Activated CD4-positive, alpha-beta T cell treated with anti-CD3 and anti-CD28 coated beads, Interleukin-2, amount 50 U/mL, for 24 hours (primary cell): Measurements from ENCODE around the gene KRT77.
"Not testable (repeated sequence)": the region's sequence is repeated elsewhere in the genome, so short reads cannot be mapped to it uniquely, and the experiment has no call there.

ENCODE experiments used
- DNase-seq, 2 donors: peaks; one replicate each; pipeline ENCODE4 v3.0.0-alpha.2; 2020; ENCODE audit warnings: low read depth in 1 of 2, low spot score in 1 of 2

The KRT77 gene

DNA sequence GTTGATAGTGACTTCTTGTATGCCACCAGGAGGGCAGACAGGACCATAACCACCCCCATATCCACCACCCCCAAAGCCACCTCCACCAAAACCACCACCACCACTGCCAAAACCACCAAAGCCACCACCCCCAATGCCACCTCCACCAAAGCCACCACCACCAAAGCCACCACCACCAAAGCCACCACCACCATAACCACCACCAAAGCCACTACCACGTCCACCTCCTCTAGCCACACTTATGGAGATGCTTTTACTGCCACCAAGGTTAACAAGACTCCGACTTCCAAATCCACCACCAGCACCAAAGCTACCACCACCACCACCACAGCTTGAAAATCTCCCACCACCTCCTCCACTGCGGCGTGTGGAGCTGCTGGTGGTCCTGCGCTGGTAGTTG, 23.4 kb downstream of the KRT77 start:
- no peak for DNase-seq

DNA sequence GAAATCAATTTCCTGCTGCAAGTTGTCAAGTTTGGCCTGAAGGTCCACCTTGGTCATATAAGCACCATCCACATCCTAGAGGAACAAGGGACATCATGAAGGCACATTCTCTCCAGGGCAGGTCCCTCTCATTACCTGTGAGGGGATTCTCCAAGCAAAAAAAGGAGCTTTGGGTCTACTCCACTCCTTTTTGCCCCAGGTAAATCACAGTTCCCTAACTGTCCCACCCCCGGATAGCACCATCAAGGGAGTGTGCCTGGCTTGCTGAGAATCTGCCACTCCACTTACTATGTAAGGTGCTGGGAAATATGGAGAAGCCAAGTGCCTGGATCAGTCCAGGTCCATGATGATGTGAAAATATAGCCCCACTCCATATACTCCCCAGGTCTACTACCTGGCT, 25.7 kb downstream of the KRT77 start:
- DNase-seq: no peak

DNA sequence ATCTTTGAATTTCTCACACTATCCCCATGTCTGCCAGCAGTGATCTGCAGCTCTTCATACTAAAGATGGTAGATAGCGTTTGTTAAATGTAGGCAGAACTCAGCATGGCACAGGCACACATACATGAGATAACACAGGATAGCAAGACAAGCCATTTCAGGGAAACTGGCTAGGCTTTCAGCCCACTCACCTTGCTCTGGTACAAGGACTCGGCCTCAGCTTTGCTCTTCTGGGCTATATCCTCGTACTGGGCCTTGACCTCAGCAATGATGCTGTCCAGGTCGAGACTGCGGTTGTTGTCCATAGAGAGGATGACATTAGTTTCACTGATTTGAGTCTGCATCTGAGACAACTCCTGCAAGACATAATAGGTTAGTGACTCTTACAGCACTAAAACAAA, 26.2 kb downstream of the KRT77 start:
- DNase-seq: no peak

DNA sequence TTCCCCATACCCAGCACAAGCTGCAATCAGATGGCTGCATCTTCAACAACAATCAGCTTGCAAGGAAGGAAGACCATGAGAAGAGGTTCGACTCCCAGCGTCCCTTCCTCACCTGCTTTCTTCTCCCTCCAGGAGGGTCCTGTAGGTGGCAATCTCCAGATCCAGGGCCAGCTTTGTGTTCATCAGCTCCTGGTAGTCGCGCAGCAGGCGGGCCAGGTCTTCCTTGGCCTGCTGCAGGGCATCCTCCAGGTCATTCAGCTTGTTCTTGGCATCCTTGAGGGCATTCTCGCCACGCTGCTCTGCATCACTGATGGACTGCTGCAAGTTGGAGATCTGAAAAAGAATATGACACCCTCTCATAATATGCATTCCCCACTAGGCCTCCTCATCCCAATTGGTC, 27.2 kb downstream of the KRT77 start:
- no peak for DNase-seq

DNA sequence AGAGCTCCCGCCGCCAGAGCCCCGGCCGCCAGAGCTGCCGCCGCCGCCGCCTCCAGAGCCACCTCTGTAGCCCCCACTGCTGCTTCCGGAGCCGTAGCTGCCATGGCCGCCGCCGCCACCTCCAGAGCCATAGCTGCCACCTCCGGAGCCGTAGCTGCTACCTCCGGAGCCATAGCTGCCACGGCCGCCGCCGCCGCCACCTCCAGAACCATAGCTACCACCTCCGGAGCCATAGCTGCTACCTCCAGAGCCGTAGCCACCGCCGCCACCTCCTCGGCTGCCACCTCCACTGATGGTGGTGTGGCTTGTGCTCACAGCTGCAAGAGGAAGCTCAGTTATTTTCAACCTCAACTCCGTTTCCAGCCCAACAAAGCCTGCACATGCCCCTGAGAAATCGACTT, 28.0 kb downstream of the KRT77 start:
- no peak for DNase-seq

DNA sequence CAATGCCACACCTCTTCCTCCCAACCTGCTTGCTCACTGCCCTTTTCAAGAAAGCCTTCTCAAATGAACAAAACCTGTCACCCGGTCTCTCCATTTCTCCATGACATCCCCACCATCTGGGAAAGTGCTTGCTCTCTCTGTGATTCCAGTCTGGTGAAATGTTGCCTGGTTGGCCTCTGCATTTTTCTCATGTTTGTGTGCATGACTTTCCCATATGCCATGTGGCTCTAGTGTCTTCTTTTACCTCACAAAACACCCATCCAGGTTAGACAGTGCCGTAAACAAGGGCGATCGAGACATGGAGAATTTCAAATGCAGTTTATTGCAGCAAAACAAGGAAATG, 28.9 kb downstream of the KRT77 start:
- DNase-seq: no peak

DNA sequence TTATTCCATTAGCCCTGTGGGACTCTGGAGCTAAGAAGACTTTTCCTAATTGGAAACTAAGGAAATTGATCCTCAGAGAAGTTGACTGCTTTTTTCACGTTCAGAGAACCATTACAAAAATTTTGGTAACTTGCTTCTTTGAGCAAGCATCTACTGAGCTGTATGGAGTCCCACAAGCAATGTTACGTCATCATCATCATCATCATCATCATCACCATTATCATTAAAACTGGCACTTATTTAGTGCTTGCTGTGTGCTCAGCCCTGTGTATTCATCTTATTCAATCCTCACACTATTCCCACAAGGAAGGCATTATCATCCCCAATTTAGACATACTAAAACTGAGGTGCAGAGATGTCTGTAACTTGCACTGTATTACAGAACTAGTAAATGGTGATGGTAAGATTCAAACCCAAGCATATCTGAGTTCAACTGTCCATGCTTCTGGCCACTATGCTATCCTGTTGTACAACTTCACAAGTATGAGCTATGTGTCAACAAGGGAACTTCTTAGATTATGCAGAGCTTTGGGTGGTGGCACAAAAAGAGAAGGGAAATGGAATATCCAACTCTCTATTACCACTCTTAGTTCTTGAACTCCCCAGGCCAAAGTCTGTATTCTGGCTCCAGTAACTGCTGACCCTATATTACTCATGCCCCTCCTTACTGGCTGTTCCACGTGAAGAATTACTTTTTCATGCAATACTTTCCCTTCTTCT, 29.5 kb downstream of the KRT77 start:
- no peak for DNase-seq

DNA sequence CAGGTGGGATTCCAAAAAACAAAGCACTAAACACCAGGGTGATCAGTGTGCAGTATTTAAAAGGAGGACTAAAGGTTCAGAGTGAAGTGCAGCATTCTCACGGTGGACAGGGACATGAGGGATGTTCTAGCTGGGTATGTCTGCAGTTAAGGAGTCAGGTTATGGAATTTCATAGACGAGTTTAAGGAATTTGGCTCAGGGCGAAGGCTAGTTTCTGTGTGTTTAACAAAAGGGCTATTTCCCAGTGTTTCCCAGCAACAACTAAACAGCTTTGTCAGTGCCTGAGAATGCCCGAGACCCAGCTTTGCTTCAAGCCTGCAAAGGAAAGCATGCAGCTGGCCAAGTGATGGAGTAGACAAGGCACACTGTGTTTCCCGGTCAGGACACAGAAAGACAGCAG, 30.1 kb downstream of the KRT77 start:
- no peak for DNase-seq

DNA sequence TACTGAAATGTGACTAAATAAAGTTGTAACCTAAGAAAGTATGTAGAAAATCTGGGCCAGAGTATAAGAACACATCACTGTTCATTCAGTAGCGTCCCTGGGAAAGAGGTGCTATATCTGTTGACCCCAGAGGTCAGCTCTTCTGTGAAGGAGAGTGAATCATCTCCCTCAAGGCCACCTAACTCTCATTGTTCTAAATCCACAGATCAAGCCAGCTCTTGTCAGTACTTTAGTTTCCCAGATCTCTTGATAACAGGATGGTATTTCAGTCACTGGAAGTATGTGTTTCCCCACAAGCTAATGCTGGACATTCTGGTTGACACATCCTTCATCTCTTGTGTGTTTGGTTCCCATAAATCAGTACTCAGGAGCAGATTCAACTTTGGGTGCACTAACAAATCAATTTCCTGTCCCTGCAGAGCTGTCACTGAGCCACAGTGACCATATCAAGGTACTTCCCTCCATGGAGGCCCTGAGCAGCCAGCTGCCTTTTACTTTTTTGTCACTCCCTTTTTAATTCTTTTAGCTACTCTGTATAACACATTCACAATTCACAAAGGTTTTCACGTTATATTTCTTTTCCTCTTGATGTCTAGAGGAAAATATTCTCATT, 30.9 kb downstream of the KRT77 start:
- no peak for DNase-seq

DNA sequence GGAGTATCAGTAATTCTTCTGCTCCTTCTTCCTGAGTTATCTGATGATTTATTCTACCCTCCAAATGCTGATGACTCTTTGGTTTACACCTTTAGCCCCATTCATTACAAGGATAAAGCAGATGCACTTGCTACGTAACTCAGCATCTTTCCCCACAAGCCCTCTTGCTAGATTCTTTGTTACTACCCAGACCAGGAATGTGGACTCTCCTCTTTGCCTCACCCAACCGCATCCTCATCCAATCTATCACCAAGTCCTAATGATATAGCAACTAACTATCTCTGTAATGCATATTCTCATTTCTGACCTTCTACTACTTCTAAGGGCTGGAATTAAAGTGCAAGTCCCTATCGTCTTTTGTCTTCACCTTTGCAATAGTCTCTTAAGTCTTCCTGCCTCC, 32.4 kb downstream of the KRT77 start:
- DNase-seq: no peak

DNA sequence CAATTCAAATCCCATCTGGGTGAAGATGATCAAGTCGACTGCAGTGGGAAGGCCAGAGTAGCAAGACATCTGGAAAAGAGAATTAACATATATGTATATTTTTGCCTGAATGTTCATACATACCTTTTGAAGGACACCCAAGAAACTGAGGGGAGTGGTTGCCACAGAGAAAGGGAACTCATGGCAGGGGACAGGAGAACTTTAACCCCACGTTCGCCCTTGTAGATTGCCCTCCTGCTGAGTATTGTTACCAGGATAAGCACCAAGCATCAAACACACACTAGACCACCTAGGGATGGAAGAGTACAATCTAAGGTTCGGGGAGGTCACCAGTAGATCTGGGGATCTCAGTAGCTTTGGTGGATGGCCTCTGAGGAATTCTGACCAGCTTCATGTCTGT, 32.8 kb downstream of the KRT77 start:
- DNase-seq: no peak

DNA sequence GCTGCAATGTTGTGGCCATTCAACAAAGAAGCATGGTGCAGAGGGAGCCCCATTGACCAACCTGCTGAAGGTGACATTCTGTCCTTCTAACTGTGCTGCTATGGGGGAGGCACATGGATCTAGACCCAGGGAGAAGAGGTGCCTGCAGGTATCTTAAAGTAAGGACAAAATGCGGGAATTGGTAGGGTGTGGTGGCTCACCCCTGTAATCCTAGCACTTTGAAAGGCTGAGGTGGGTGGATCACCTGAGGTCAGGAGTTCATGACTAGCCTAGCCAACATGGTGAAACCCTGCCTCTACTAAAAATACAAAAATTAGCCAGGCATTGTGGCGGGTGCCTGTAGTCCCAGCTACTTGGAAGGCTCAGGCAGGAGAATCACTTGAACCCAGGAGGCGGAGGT, 33.4 kb downstream of the KRT77 start:
- DNase-seq: not testable (repeated sequence)

DNA sequence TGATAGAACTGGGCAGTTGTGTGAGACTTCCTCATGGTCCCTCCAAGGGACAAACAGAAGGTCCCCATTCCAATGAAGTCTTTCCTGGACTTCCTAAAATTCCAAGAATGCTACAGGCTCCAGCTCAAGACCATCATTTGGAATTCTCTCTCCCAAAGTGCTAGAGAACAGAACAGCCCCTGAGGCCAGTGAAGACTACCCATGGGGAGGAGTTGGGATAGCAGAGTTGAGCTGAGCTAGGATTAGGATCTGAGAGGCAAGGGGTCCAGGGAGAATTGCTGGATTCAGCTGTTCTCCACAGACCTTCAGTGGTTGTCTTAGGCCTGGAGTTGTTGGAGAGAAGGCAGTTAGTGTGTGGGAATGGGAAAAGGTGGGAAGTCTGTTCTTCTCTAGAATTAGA, 33.9 kb downstream of the KRT77 start:
- DNase-seq: no peak

DNA sequence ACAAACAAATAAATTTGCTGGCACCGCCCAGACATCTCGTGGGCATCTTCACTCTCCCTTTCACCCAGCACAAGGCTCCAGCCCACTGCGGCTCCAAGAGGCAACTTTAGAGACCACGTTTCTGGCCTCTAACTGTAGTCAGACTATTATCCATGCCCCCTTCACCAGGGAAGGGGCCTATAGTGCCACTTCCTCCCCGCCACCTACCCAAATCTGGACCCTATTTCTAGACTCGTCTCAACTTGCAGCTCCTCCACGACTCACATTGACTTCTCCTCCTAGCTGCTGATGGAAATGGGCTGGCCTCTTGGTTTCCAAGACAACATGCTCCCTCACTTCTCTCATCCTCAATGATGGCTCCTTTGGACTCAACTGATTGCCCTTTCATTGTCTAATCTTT, 35.4 kb downstream of the KRT77 start:
- DNase-seq: no peak

DNA sequence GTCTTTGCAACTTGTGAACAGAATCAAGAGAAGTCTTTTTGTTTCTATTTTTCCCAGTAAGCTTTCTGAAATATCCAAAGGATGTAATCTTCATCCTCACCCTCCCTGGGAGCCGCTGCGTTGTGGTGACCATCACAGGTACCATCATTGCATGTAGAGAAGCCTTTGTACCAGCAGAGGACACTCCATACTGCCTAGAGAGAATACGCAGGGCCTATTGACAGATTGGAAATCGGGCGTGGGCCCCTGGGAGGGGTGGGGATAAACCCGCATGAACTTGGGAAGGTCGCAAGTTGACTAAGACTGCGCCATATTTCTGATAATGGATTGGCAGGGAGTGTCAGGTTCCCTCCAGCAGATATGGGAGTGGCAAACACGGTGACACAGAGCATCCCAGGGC, 35.8 kb downstream of the KRT77 start:
- no peak for DNase-seq

DNA sequence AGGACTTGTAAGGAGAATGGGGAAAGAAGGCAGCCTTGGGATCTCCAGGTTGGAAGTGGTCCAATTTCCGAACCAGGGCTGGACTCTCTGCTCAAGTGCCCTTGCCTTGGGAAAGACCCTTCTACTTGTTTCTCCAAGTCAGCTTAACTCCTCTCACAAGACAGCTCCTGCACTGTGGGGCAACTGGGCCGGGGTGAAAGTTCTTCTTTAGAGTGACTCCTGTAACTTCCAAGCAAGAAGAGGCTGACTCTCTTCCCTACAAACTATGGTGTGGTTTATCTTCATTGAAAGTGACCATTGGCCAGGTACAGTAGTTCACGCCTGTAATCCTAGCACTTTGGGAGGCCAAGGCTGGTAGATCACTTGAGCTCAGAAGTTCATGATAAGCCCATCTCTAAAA, 36.9 kb downstream of the KRT77 start:
- DNase-seq: no peak

DNA sequence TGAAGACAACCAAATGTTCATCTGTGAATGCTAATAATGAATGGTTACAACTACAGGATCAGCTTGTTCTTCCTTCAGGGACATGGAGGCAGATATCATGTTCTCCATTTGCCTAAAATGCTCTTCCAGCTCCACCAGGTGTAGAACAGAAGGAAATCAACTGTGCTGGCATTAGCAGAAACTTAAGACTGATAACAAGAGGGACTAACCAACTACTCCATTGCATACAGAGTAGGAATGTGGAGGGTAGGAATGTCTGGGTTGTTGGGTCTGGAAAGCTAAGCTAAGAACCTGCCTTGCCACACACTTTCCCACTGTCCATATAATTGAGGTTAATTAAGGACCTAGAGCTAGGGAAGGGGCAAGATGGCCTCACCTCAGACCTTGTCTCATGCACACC, 39.9 kb downstream of the KRT77 start:
- no peak for DNase-seq

DNA sequence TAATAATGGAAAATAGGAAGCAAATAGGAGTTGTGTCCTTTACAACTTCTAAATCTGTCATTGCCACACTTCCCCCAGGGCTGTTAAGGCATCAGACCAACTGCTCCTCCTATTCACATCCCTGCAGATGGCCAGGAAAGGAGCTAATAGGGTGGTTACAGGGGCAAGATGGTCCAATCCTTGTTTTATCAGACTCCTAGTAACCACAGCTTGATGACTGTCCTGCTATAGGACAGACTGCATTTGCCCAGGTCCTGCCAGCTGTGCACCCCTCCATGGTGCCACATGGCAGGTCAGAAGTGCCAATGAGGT, 40.5 kb downstream of the KRT77 start:
- DNase-seq: no peak

DNA sequence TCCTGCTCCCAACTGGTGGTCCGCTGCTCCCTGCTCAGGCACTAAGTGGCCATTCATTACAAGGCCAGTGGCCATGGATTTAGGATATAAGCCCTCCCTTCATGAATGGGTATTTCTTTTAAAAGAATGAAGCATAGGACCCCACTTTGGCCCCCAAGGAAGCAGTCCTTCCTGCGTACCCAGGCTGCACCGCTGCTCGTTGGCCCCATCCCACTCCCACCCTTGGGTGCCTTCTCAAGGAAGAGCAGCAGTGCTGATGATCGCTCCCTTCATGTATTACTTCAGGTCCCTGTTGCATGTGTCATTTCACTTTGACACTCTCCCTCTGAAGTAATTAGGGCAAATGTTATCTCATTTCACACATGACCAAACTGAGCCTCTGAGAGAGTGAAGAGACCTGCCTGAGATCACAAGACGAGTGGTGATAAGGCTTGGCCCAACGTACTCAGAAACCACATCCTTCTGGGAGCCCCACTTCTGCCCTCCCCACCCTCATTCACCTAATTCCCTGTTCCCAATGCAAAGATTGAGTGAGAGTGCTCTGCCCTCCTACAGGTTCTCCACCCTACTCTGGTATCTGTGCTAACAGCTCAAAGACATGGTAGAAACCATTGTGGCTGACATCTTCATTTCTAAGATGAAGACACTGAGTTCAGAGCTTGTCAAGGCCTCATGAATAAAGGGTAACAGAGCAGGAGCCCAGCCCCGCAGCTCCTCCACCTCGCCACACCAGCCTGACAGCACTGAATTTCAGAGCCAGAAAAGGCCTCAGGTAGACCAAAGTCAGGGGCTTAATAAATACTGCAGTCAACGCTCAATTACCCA, 41.0 kb downstream of the KRT77 start:
- no peak for DNase-seq

DNA sequence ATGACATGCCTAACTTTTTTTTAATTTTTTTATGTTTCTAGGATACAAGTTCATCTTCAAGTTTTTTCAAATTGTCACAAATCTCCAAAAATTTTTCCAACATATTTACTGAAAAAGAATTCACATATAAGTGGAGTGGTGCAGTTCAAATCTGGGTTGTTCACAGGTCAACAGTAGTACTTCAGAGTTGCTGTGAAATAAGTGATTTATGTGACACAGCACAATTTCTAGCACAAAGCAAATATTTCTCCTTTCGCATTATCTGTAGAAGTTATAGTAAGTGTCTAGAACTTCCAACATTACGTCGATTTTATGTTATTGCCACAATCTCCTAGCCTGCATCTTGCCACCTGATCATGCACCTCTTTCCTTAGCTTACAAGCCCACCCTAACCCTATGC, 41.7 kb downstream of the KRT77 start:
- no peak for DNase-seq

DNA sequence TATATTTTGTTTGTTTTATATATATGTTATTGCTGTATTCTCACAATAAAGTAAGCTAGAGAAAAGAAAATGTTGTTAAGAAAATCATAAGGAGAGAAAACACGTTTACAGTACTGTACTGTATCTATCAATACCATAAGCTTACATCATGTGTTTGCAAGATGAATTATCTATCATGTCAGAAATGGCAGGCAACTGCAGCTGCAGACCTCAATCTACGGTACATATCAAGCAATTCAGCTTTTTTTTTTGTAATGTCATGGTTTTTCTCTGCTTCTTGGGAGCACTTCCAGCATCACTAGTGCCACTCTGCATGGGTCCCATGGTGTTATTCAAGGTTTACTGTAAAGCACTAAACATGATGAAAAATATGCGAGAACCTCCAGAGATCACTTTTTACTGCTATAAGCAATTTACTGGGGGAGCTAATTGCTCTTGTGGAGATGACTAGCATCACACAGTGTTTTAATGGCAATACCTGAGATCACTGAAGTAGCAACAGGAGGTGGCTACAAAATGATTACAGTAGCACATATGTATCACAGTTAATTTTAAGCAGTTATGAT, 42.3 kb downstream of the KRT77 start:
- DNase-seq: no peak

DNA sequence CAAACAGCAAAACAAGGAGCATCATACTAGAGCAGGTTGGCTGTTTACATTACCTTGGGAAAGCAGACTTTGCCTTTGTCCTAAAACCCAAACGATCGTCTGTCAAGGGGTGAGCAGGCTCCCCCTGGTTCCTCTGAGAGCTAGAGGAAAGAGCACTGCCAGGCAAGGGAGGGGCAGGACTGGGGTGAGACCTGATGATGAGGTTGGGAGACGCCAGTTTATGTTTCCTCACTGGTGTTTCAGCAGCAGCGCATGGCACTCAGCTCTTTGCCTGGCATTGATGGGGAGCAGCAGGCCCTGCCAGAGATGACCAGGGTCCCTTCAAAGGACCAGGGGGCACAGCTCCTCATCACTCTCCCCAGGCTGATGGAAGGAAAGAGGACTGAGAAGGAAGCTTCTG, 43.4 kb downstream of the KRT77 start:
- no peak for DNase-seq
